ENCODE results near the gene LSP1.
"Not testable (repeated sequence)": the region's sequence is repeated elsewhere in the genome, so short reads cannot be mapped to it uniquely, and the experiment has no call there.

LSP1 gene

GRCh38 chr11:1875093-1875850, 22.4 kb downstream of the LSP1 start:
- DNase-seq (ENCODE audit: low read depth in 3 of 3), result no peak

GRCh38 chr11:1875851-1876301, 23.0 kb downstream of the LSP1 start:
- DNase-seq (ENCODE audit: low read depth in 3 of 3), result not testable (repeated sequence)

DNA sequence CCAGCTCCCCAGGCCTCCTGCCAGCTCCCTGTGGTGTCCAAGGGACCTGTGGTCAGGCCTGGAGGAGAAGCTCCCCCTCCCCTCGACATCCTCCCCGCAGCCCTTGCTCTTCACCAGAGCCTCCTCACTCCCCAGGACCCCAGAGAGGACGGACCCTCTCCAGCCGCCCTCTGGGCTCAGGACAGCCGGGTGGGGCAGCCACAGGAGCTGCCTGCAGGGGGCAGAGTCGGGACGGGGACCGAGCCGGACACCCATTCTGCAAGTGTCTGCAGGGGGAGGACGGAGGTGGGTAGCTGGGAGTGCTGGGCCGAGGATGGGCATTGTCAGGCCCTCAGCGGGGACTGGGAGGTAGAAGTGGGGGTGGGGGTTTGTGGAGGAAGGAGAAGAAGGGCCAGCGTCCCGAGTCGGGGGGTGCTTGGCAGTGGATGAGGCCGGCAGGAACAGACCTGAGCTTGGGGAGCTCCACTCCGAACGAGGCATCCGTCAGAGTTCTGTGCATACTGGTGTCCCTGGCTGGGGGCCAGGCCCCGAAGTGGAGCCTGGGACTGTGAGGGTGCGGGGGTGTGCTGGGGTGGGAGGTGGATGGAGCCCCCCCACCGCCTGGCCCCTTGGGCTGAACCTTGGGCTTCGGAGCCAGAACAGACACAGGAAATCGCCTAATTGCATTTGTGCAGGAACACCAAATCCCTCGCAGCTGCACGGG, 23.6 kb downstream of the LSP1 start:
- no peak for DNase-seq (ENCODE audit: low read depth in 3 of 3)

GRCh38 chr11:1877211-1878136, 24.6 kb downstream of the LSP1 start:
- DNase-seq (ENCODE audit: low read depth in 3 of 3), result no peak

- DNase-seq (ENCODE audit: low read depth in 3 of 3), result no peak
Measured at GRCh38 chr11:1878137-1879031, 25.5 kb downstream of the LSP1 start.

DNA sequence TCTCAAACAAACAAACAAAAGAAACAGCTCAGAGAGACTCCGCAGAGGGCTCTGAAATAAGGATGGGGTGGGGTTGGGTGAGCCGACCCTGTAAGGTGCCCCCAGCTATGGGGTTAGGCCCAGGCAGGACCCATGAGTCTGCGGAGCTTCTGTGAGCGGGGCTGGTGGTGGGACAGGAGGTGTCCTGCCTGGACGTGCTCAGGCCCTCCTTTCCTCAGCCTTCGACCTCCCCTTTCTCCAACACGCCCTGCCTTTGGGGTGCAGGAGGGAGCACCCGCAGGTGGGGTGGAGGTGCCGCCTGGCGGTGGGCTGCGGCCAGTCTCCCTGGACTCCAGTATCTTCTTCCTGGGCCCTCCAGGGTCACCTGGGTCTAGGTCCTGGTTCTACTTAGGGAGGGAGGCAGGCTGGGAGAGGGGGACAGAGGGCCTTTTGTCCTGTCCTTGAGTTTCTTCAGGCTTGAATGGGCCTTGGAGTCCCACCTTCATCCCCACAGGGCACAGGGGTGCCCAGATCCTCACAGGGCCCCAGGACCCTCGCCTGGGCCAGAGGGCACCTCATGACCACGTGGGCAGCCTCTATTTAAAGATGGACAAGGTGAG, 26.6 kb downstream of the LSP1 start:
- DNase-seq (ENCODE audit: low read depth in 3 of 3), result no peak

DNA sequence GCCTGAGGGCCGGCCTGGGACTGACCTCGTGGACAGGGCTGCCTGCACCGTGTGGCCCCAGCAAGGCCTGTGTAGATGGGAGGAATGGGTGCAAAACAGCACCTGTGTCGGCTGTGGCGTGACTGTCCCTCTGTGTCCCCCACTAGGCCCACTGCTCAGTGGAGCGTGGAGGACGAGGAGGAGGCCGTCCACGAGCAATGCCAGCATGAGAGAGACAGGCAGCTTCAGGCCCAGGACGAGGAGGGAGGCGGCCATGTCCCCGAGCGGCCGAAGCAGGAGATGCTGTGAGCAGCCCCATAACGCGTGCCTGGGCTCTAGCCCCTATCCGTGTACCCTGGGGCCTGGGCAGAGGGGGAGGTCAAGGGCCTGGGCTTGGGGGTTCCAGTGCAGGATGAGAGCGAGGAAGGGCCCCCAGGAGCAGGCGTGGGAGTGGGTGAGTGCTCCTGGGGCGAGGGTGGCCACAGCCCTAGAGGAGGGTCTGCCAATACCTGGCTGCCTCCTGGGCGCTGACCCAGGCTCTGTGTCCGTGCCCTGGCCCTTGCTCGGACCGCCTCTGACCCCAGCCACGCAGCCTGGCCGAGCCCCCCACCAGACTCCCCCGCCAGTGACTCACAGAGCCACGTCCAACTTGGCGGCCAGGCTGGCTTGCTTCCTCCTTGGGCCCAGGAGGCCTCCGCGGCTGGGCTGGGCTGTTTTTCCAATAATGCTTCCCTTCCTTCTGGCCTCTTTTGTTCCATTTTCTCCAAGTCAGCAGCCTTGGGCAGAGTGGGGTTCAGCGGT, 27.2 kb downstream of the LSP1 start:
- no peak for DNase-seq (ENCODE audit: low read depth in 3 of 3)

- no peak for DNase-seq (ENCODE audit: low read depth in 3 of 3)
Measured at GRCh38 chr11:1880746-1881441, 28.0 kb downstream of the LSP1 start.

- no peak for DNase-seq (ENCODE audit: low read depth in 3 of 3)
Measured at GRCh38 chr11:1881442-1882264, 28.8 kb downstream of the LSP1 start.

GRCh38 chr11:1882265-1883238, 29.7 kb downstream of the LSP1 start:
- DNase-seq (ENCODE audit: low read depth in 3 of 3), result peak; percentile 61 to 82 (median 63)

DNA sequence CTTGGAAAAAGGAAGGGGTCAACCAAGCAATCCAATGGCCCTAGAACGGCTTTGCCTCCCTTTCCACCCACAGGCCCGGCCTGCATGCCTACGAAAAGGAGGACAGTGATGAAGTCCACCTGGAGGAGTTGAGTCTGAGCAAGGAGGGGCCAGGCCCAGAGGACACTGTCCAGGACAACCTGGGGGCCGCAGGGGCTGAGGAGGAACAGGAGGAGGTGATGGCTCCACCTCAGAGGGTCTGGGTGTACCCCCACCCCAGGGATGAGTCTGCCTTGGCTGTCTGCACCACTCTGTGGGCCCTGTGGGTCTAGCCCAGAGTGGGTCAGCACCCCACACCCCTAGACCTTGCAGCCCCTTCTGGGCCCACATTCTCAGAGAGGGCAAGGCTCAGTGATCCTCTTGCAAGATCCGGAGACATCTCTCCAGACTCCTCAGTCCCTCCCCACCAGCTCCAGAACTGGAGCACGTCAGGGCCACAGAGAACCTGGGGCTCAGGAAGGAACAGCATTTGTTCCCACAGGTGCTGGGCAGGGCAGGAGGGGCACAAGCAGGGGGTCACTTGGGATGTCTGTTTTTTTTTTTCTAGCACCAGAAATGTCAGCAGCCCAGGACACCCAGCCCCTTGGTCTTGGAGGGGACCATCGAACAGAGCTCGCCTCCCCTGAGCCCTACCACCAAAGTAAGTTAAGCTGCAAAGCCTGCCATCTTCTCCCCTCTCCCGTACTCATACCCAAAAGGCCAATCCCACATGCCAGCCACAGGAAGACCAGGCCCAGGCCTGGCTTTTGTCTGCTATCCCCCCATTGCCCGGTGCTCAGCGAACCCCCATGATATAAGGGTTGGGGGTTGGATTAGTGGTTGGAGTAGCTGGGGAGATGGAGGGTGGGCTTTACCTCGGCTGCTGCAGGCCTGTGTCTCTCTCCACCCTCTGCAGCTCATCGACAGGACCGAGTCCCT, 30.7 kb downstream of the LSP1 start:
- DNase-seq (ENCODE audit: low read depth in 3 of 3), result no peak

GRCh38 chr11:1884303-1884700, 31.4 kb downstream of the LSP1 start:
- DNase-seq (ENCODE audit: low read depth in 3 of 3), result no peak

DNA sequence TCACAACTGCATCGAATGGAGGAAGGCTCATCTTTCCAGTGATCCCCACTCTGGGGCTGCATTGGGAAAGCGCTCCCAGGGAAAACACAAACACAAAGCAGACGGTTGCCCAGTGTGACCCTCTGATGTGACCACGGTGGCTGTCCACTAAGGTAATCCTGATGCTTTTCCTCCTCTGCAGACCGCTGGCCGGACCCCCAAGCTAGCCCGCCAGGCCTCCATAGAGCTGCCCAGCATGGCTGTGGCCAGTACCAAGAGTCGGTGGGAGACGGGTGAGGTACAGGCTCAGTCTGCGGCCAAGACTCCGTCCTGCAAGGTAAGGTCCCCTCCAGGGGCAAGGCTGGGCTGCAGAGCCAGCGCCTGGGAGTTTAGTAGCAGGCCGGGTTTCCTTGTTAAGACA, 33.7 kb downstream of the LSP1 start:
- not testable (repeated sequence) for DNase-seq (ENCODE audit: low read depth in 3 of 3)

- DNase-seq (ENCODE audit: low read depth in 3 of 3), result no peak
Measured at GRCh38 chr11:1887451-1888346, 34.8 kb downstream of the LSP1 start.

- no peak for DNase-seq (ENCODE audit: low read depth in 3 of 3)
Measured at GRCh38 chr11:1888347-1888753, 35.5 kb downstream of the LSP1 start.
